Renal pelvis (tissue), 4 donors: ENCODE measurements around the gene PTDSS2. TPM values are rescaled to one million over a fixed set of nuclear protein-coding genes. Genes with fewer than 3 reads are reported as not detected.

Experiments used
- DNase-seq: peaks from one replicate; pipeline ENCODE4 v3.0.0-alpha.2; 2013
- polyA plus RNA-seq, 3 donors: library from polyadenylated mRNA; unstranded; fragments of 120-200 nt; gene quantifications; one replicate each; pipeline ENCODE4 v1.2.1, GENCODE V29; 2013; ENCODE audit not compliant: insufficient read length in 3 of 3

The PTDSS2 gene
- polyA plus RNA-seq, 3 donors: 40.0 to 44.9 (median 41.2) TPM

GRCh38 chr11:445765-446588 is 4.1 kb upstream of the PTDSS2 start:
- DNase-seq: no peak

GRCh38 chr11:446891-447290 is 3.2 kb upstream of the PTDSS2 start:
- DNase-seq: no peak

GRCh38 chr11:447923-448731 is 2.0 kb upstream of the PTDSS2 start:
- peak; percentile 92 for DNase-seq

- DNase-seq: peak; percentile 72
Measured at GRCh38 chr11:450809-451451, 851 bp downstream of the PTDSS2 start.

GRCh38 chr11:451738-452137 is 1.7 kb downstream of the PTDSS2 start:
- no peak for DNase-seq

- DNase-seq: no peak
Measured at GRCh38 chr11:452203-452744, 2.2 kb downstream of the PTDSS2 start.

GRCh38 chr11:452916-453527 is 2.9 kb downstream of the PTDSS2 start:
- no peak for DNase-seq

GRCh38 chr11:453564-453963 is 3.5 kb downstream of the PTDSS2 start:
- no peak for DNase-seq

- no peak for DNase-seq
Measured at GRCh38 chr11:454043-454442, 4.0 kb downstream of the PTDSS2 start.

GRCh38 chr11:454801-455565 is 4.9 kb downstream of the PTDSS2 start:
- no peak for DNase-seq

GRCh38 chr11:455566-456147 is 5.6 kb downstream of the PTDSS2 start:
- no peak for DNase-seq

- no peak for DNase-seq
Measured at GRCh38 chr11:456533-456932, 6.5 kb downstream of the PTDSS2 start.

- no peak for DNase-seq
Measured at GRCh38 chr11:457111-457760, 7.2 kb downstream of the PTDSS2 start.

- DNase-seq: no peak
Measured at GRCh38 chr11:459511-460220, 9.6 kb downstream of the PTDSS2 start.

GRCh38 chr11:460331-461199 is 10.5 kb downstream of the PTDSS2 start:
- no peak for DNase-seq

- DNase-seq: no peak
Measured at GRCh38 chr11:461626-462025, 11.5 kb downstream of the PTDSS2 start.

GRCh38 chr11:462107-462890 is 12.2 kb downstream of the PTDSS2 start:
- no peak for DNase-seq

GRCh38 chr11:464316-464715 is 14.2 kb downstream of the PTDSS2 start:
- DNase-seq: no peak
